Measurements from ENCODE around the gene RMND5B.
"Not testable (repeated sequence)": the region's sequence is repeated elsewhere in the genome, so short reads cannot be mapped to it uniquely, and the experiment has no call there.

The RMND5B gene

DNA sequence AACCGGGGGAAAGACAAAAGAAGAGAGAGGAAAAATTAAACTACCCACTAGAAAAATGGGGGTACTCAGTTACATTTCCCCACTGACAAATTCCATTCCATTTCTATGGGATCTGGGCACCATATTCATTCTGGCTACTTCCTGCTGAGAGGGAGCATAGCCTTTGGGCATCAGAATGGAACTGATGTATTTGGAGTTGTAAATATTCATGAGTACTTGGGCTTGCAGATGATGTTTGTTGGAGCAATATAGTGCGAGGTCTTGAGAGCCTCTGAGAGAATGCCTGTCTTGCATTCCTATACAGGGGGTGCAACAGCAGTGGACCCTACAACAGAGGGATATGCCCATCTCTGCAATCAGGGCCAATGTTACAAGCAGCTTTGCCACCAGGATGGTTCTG, 39.6 kb downstream of the RMND5B start:
- no peak for DNase-seq (ENCODE audit: low read depth)

DNA sequence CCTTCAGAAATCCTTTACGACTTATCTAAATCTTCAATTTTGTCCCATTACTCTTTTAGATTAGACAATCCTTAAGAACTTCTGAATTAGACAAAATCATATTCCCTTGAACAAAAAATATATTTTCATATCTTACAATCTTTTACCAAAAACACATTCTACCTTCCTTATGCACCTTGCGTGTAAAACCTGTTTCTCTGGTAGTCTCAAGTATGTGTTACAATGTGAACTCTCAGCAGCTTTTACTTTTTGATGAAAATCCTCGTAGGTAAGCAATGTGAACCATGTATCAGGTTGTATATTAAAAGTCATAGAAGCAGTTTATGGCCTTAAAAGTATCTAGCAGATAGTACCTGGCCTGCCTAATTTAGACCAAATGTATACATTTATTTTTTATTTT, 43.6 kb downstream of the RMND5B start:
- DNase-seq (ENCODE audit: low read depth): no peak

DNA sequence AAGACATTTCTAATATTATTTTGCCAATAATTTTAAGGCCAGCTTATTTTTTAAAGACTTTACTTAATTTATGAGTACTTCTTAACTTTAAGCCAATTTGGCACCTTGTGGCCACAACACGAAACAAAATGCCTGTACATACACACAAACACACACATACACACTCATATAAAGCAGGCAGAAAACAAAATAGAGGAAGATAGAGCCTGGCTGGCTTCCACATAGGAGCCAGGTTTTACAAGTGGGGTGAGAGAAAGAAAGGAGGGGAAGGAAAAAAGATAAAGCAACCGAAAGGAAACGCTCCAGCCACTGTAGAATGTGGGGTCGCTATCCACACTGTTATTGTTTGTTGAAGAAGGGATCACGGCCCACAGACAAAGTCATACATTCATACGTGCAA, 46.0 kb downstream of the RMND5B start:
- no peak for DNase-seq (ENCODE audit: low read depth)

DNA sequence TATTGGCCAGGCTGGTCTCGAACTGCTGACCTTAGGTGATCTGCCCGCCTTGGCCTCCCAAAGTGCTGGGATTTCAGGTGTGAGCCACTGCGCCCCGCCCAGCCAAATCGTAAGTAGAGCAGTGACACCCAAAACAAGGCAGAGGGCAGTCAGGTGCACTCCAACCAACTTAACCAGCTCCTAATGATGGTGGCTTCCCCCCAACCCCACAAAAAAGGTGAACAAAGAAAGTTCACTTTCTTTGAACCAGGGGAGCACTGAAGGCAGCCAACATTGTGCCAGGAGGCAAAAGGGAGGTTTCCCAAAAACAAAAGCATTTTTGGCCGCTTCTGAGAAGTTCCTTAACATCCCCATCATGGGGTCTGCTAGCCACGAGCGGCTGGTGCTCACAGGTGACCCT, 46.8 kb downstream of the RMND5B start:
- no peak for DNase-seq (ENCODE audit: low read depth)

DNA sequence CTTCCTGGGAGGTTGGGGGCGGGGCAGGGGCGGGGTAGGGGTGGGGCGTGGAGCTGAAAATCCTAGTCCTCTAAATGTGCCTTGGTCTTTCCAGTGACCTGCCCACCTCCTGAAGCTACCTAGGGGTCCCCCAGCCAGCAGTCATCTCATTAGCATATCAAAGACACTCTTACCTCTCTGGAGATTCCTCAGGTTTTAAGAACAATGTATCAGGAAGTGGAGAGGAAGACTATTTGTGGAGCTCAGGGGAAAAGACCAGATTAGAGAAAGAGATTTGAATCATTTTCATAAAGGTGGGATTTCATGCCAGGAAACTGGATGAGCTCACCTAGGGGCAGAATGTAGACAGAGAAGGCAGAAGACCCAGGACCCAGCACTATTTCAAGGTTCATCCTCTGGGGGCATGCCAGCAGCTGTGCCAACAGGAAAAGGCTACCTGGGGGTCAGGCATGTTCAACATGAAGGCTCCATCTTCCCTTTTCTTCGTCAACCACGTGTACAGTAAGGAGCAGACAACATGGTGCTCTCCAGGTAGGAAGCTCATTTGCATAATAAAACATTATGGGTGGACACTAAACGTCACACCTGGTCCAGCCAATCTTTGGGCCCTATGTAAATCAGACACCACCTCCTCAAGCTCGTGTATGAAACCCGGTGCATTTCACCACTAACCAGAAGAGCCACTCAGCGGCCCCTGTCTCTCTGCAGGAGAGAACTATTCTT, 49.5 kb downstream of the RMND5B start:
- no peak for DNase-seq (ENCODE audit: low read depth)

DNA sequence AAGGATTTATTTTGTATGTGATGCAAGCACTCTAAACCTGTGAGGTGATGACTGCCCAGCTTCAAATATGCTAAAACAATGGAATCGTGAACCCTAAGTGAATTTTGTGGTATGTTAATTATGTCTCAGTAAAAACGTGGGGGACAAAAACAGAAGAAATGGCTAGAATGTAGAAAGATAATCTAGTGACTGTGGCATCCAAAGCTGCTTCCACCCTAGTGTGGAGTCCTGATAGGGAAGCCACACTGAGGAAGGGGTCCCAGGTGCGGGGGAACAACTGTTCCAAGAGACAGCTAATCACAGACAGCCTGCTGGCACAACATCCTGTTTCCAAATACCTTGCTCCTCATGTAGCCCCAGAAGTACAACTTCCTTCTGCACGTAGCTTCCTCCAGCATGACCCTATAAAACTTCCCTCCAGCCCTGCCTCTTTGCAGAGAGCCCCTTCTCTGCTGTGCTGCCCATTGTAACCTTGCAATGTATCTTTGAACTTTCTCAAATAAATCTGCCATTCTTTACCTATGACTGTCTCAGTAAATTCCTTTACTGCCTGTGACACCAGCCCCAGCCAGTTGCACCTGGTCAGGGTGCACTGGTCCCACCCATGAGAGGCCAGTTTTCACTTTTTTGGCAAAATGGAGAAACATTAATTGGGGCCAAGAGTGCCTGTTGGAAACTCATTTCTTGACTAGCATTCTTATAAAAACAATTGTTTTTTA, 51.5 kb downstream of the RMND5B start:
- no peak for DNase-seq (ENCODE audit: low read depth)

DNA sequence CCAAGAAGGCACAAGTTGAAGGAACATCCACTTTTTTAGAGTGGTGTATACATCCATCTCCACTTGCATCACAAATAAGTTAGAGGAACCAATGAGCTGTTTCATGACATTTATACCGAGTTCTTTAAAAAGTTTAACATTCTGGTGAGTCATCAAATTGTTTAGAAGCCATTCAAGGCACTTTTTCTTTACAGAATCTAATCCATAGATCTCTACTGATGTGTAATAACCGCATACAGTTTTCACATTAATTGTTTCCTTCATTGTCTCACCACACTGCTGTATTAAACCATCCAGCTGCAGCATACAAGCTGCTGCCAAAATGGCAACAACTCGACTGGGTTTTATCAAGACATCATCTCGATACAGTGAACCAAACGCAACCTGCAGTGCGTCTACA, 55.6 kb downstream of the RMND5B start:
- peak; percentile 28 for DNase-seq (ENCODE audit: low read depth)

DNA sequence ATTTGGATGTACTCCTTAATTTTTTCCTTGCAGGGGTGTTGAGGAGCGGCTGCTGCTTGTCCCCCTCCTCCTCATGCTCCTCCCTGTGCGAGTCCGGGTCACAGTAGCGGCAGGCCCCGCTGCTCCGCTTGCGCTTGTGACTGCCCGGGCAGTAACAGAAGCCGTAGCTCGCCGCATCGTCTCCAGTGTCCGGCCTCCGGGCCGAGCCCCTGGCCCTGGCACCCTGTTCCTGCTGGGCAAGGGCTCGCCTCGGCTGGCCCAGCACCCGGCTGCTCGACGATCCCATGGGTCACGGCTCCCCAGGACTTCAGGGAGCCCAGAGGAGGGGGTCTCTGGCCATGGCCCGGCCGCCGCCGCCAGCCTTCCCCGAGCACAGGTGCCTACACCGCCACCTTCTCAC, 56.2 kb downstream of the RMND5B start, which contains the start of gene GMCL2:
Gene GMCL2, minus strand, starts transcription at position 358 of the 400 bp plus-strand sequence. Its CDS starts 72 bp downstream, at position 286.
- no peak for DNase-seq (ENCODE audit: low read depth)

DNA sequence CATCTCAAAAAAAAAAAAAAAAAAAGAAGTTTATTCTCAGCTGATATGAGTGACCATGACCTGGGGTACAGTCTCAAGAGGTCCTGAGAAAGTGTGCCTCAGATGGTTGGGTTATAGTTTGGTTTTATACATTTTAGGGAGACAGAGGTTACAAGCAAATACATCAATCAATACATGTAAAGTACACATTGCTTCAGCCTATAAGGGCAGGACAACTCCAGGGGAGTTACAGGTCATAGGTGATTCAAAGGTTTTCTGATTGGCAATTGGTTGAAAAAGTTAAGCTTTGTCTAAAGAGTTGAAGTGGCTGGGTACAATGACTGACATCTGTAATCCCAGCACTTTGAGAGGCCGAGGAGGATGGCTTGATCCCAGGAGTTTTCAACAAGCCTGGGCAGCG, 58.6 kb downstream of the RMND5B start:
- no peak for DNase-seq (ENCODE audit: low read depth)

DNA sequence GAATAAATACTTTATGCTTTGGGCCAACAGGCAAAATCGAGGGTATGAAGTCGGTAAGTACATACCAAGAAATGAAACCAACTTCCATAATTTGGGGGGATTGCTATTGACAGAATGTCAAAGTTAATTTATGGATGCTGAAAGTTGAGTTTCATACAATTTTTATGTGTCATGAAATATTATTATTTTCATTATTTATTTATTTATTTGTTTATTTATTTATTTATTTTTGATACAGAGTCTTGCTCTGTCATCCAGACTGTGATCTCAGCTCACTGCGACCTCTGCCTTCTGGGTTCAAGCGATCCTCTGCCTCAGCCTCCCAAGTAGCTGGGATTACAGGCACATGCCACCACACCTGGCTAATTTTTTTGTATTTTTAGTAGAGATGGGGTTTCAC, 60.8 kb downstream of the RMND5B start:
- no peak for DNase-seq (ENCODE audit: low read depth)

DNA sequence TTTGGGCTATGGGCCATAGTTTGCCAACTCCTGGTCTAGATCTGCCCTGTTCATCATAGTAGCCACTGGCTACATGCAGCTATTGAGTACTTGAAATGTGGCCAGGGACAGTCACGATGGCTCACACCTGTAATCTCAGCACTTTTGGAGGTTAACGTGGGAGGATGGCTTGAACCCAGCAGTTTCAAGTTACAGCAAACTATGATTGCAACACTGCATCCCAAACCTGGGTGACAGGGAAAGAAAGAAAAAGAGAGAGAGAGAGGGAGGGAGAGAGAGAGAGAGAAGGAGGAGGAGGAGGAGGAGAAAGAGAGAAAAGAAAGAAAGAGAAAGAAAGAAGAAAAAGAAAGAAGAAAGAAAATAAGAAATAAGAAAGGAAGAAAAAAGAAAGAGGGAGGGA, 61.4 kb downstream of the RMND5B start:
- peak; percentile 36 for DNase-seq (ENCODE audit: low read depth)

DNA sequence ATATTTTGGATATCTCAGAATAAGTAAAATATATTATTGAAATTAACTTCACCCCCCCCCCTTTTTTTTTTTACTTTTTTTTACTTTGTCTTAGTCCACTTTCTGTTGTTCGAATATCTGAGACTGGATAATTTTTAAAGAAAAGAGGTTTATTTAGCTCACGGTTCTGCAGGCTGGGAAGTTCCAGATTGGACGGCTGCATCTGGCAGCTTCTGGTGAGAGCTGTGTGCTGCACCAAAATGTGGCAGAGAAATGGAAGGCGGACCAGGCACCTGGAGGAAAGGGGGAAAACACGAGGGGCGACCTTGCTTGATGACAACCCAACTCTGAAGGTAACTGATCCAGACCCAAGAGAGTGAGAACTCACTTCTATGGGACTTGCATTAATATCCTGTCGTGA, 62.0 kb downstream of the RMND5B start:
- DNase-seq (ENCODE audit: low read depth): no peak

DNA sequence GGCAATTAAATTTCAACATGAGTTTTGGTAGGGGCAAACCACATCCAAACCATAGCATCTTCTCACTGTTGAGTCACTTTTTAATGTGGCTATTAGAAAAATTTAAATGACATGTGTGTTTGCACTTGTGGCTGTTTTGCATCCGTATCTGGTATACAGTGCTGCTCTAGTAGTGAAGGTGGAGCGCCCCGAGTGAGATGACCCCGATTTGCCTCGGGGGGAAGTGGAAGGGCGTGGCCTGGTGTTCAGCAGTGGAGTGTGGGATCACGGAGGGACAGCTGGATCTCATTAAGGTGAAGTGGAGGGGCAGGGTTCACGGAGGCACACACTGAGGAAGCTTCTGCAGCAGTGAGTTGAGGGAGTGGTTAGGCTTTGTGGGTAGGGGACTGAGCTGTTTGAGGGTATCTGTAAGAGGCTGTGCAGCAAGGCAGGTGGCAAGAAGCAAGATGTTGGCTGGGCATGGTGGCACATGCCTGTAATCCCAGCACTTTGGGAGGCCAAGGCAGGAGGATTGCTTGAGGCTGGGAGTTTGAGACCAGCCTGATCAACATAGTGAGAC, 62.5 kb downstream of the RMND5B start:
- DNase-seq (ENCODE audit: low read depth): no peak

DNA sequence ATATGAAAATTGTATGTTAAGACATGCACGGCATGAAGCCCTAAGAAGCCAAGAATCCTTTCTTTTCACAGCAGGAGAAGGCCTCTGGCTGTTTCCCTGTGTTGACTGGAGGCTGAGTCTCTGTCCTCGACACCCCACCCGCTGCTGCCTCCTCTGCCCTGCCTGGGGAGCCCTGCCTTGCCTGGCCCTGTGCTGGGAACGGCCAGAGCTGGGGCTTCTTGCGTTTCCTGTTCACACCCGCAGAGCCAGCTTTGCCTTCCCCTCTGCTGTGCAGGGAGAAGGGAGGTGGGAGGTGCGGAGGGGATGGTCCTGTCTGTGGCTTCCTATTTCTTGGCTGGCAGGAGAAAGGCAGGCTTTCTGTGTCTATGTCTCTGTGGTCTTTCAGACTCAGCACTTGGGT, 63.2 kb downstream of the RMND5B start:
- no peak for DNase-seq (ENCODE audit: low read depth)

DNA sequence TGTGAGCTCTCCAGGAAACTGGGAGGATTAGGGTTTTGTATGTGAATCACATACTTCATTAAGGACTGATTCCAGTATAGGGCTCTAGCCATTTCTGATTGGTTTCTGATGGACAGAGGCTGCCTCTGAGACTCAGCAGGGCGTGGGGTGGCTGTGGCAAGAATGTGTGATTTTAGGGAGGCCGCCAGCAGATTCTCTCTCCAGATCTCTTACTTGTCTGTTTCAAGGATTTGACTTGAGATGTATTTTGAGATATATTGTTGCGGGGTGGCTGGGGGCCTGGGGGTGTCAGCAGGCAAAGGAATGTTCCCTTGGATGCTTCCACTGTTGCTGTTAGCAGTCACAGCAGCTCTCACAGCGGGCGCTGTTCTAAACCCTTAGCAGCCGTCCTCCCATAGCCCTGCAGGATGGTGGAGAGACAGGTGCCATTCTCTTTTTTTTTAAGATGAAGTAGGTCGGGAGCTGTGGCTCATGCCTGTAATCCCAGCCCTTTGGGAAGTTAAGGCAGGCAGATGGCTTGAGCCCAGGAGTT, 65.5 kb downstream of the RMND5B start:
- DNase-seq (ENCODE audit: low read depth): no peak

DNA sequence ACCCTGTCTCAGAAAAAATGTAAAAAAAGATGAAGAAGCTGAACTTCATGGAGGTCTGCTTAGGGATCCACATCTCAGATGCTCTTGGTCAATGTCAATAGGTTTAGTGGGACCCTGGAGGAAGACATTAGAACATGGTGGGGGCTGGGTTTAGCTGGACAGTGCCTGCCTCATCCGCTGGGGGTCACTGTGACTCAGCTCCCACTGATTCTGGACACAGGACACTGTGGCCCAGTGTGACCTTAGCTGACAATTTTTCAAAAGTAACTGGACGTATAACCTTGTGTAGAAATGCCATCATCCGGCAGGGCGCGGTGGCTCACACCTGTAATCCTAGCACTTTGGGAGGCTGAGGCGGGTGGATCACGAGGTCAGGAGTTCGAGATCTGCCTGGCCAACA, 66.2 kb downstream of the RMND5B start:
- DNase-seq (ENCODE audit: low read depth): no peak

DNA sequence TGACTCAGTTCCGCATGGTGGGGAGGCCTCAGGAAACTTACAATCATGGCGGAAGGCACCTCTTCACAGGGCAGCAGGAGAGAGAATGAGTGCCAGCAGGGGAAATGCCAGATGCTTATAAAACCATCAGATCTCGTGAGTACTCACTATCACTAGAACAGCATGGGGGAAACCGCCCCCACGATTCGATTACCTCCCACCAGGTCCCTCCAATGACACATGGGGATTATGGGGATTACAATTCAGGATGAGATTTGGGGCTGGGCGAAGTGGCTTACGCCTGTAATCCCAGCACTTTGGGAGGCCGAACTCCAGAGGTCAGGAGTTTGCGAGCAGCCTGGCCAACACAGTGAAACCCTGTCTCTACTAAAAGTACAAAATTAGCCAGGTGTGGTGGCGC, 67.3 kb downstream of the RMND5B start:
- not testable (repeated sequence) for DNase-seq (ENCODE audit: low read depth)

DNA sequence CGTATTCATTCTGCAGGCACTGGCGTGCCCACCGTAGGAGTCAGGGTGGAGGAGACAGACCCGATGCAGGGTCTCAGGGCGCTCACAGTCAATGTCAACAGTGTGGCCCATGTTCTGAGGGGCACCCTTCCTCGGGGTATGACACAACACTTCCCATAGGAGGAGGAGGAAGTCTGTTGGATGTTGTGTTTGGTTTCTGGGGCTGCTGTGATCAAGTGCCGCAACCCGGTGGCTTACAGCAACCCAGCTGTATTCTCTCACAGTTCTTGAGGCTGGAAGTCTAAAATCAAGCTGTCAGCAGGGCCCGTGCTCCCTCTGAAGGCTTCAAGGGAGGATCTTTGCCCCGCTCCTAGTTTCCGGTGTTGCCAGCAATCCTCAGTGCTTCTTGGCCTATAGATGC, 67.9 kb downstream of the RMND5B start:
- no peak for DNase-seq (ENCODE audit: low read depth)

DNA sequence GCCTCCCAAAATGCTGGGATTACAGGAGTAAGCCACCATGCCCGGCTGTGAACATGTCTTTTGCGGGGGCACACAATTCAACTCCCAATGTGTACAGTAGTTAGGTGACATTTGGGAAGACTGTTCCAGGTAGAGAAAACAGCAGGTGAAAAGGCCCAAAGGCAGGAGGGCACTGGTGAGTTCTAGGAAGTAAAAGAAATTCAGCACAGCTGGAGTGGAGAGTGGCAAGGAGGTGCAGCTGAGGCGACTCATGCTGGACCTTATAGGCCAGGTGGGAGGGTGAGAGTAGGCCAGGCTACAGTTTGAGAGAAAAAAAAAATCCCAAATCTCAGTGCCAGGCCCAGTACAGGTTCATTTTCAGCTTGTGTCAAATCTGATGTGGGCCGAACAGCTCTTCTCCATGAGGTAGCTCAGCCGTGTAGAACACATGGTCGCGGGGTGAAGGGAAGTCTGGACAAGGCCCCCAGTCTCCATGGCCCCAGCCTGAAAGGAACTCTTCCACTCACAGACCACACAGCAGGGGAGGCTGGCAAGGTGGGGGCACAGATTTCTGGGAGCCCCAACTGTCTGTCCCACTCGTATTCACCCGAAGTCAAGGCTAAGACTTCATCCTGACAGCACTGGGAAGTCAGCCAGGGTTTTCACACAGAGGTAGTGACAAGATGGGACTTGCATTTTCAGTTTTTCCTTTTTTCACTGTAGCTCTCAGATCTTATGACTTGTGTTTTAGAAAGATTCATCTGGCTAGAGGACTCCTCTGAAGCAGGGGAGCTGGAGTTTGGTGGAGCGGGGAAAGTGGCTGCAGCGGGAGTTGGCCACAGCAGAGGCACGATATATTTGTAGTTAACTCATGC, 69.0 kb downstream of the RMND5B start:
- no peak for DNase-seq (ENCODE audit: low read depth)
